ENCODE measurements around the gene SAMD11. TPM values are rescaled to one million over a fixed set of nuclear protein-coding genes. Genes with fewer than 3 reads are reported as not detected.

SAMD11 gene
- total RNA-seq, 4 donors from 2014 or later: 6.2 to 28.8 (median 13.9) TPM

- no peaks in the 10 kb centered on the region for H3K9me3 ChIP-seq
- no peak for DNase-seq (ENCODE audit: extremely low spot score)
- 2% methylated on average over 17 of the region's 120 CpGs for WGBS
- TF ChIP-seq CTCF (IDR thresholded peaks at IDR 0.05) (no peak), EP300 (IDR thresholded peaks at IDR 0.05) (no peak), POLR2AphosphoS5 (IDR thresholded peaks at IDR 0.05) (no peak), POLR2A (IDR thresholded peaks at IDR 0.05; ENCODE audit: low read depth) (no peak)
- peak overlapping the region; percentile 57 to 75 (median 62) for H3K4me3 ChIP-seq
- no peaks in the 10 kb centered on the region for H3K36me3 ChIP-seq
- H3K27me3 ChIP-seq: peaks cover 6 to 99% (median 19%) of the 10 kb centered on the region in 4 donors
- H3K27ac ChIP-seq (replicated peaks in 1 of 4): peak overlapping the region; percentile 56 to 68 (median 60)
- intact Hi-C loops (cut with DNase I): no loop called here
- H3K4me1 ChIP-seq: peaks cover 32 to 61% (median 54%) of the 10 kb centered on the region in 4 donors
Measured at GRCh38 chr1:924656-925560, 1.2 kb downstream of the SAMD11 start.

GRCh38 chr1:925561-926421 is 2.1 kb downstream of the SAMD11 start:
- no peaks in the 10 kb centered on the region for H3K36me3 ChIP-seq
- no peak overlapping the region for H3K27ac ChIP-seq (replicated peaks in 1 of 4)
- H3K4me1 ChIP-seq: peaks cover 27 to 53% (median 46%) of the 10 kb centered on the region in 4 donors
- DNase-seq (ENCODE audit: extremely low spot score): no peak
- WGBS: 1% methylated on average over 18 of the region's 65 CpGs
- intact Hi-C loops (cut with DNase I): no loop called here
- H3K4me3 ChIP-seq: peak overlapping the region; percentile 57 to 75 (median 62)
- H3K27me3 ChIP-seq: peaks cover 5 to 99% (median 16%) of the 10 kb centered on the region in 4 donors
- H3K9me3 ChIP-seq: no peaks in the 10 kb centered on the region
- TF ChIP-seq POLR2AphosphoS5 (IDR thresholded peaks at IDR 0.05): peak in 1 of 2 donors; percentile 29
- no peak for TF ChIP-seq CTCF (IDR thresholded peaks at IDR 0.05)

- no peak for DNase-seq (ENCODE audit: extremely low spot score)
- Histone ChIP-seq H3K27ac (replicated peaks in 1 of 4) (no peak overlapping the region), H3K9me3 (no peaks in the 10 kb centered on the region), H3K27me3 (peaks cover 0 to 99% (median 16%) of the 10 kb centered on the region in 4 donors), H3K36me3 (no peaks in the 10 kb centered on the region), H3K4me3 (no peak overlapping the region), H3K4me1 (peaks cover 20 to 41% (median 37%) of the 10 kb centered on the region in 4 donors)
- TF ChIP-seq CTCF (IDR thresholded peaks at IDR 0.05) (no peak), POLR2A (IDR thresholded peaks at IDR 0.05; ENCODE audit: low read depth) (no peak), POLR2AphosphoS5 (IDR thresholded peaks at IDR 0.05) (no peak), EP300 (IDR thresholded peaks at IDR 0.05) (no peak)
- intact Hi-C loops (cut with DNase I): no loop called here
- WGBS: 86% methylated on average over 9 of the region's 9 CpGs
Measured at GRCh38 chr1:927234-927633, 3.5 kb downstream of the SAMD11 start.

- no peak for TF ChIP-seq CTCF (IDR thresholded peaks at IDR 0.05)
- no peak for TF ChIP-seq EP300 (IDR thresholded peaks at IDR 0.05)
- no peak for TF ChIP-seq POLR2AphosphoS5 (IDR thresholded peaks at IDR 0.05)
- TF ChIP-seq POLR2A (IDR thresholded peaks at IDR 0.05; ENCODE audit: low read depth): no peak
- Histone ChIP-seq H3K36me3 (no peaks in the 10 kb centered on the region), H3K4me1 (peaks cover 20 to 36% (median 33%) of the 10 kb centered on the region in 4 donors), H3K27me3 (peaks cover 0 to 99% (median 16%) of the 10 kb centered on the region in 4 donors), H3K27ac (replicated peaks in 1 of 4) (no peak overlapping the region), H3K9me3 (no peaks in the 10 kb centered on the region), H3K4me3 (no peak overlapping the region)
- no peak for DNase-seq (ENCODE audit: extremely low spot score)
- 59% methylated on average over 10 of the region's 10 CpGs for WGBS
- intact Hi-C loops (cut with DNase I): no loop called here
Measured at GRCh38 chr1:927748-928147, 4.0 kb downstream of the SAMD11 start.
